Measurements from ENCODE around the gene ACOT9. TPM values are rescaled to one million over a fixed set of nuclear protein-coding genes. Genes with fewer than 3 reads are reported as not detected.

Gene ACOT9
- total RNA-seq, 1 donor from 2014 or later, result 54.6 TPM

Other genes with a start within 250 kb of the ACOT9 start
- 203 and 204 TPM in 2 replicates for gene PRDX4, start 75.8 kb downstream of the ACOT9 start, total RNA-seq
- gene SAT1, start 39.9 kb upstream of the ACOT9 start, total RNA-seq, result 85.7 and 147 TPM in 2 replicates
- 4.4 and 4.6 TPM in 2 replicates for gene APOO, start 164.7 kb upstream of the ACOT9 start, total RNA-seq
- gene CXorf58, start 164.7 kb upstream of the ACOT9 start, total RNA-seq, result not detected in 2 replicates